Keratinocyte (primary cell): ENCODE results near the gene PLEKHA8. TPM values are rescaled to one million over a fixed set of nuclear protein-coding genes. Genes with fewer than 3 reads are reported as not detected.

Source experiments
- DNase-seq: peaks from one replicate; pipeline ENCODE4 v3.0.0-alpha.2; 2011; ENCODE audit warnings: low read depth, missing footprints, low spot score
- FAIRE-seq: peaks from 2 replicates; lab custom pipeline; 2011; peaks lifted over from hg19 to GRCh38; lab: Jason Lieb, UNC
- H2AFZ ChIP-seq: 2 replicates; pipeline ENCODE4 v1.6.0; 2012; ENCODE audit warnings: low read length, control low read depth, inconsistent platforms; ENCODE audit not compliant: control insufficient read depth
- H3K27ac ChIP-seq: 2 replicates; pipeline ENCODE4 v1.5.1; 2011; ENCODE audit warnings: low read length; ENCODE audit not compliant: control insufficient read depth, insufficient read depth
- H3K27me3 ChIP-seq: 3 replicates; pipeline ENCODE4 v1.6.0; 2011; ENCODE audit warnings: low read length; ENCODE audit not compliant: control insufficient read depth, insufficient read depth; ENCODE audit errors: extremely low read depth
- H3K36me3 ChIP-seq, 2 experiments: 2 replicates in 1 of 2; 3 replicates in 1 of 2; pipeline ENCODE4 v1.5.1; 2011; ENCODE audit warnings: low read length in 2 of 2, mild to moderate bottlenecking in 1 of 2; ENCODE audit not compliant: control insufficient read depth in 2 of 2, insufficient read depth in 2 of 2; ENCODE audit errors: extremely low read depth in 1 of 2
- H3K4me1 ChIP-seq: 3 replicates; pipeline ENCODE4 v1.5.1; 2011; ENCODE audit warnings: low read length; ENCODE audit not compliant: control insufficient read depth, insufficient read depth; ENCODE audit errors: extremely low read depth
- H3K4me2 ChIP-seq: 3 replicates; pipeline ENCODE4 v1.6.0; 2011; ENCODE audit warnings: low read depth, low read length; ENCODE audit not compliant: control insufficient read depth, insufficient read depth; ENCODE audit errors: extremely low read depth
- H3K4me3 ChIP-seq, 3 experiments: fragments of 200-600 bp in 1 of 3; sonication (generic) in 1 of 3; 2 replicates in 2 of 3; 3 replicates in 1 of 3; pipeline ENCODE4 v1.5.1; 2011 to 2016; ENCODE audit warnings: low read length in 3 of 3, mild to moderate bottlenecking in 3 of 3, control low read depth in 2 of 3, inconsistent platforms in 1 of 3, low read depth in 1 of 3, mixed read lengths in 1 of 3, mixed run types in 1 of 3, moderate library complexity in 1 of 3; ENCODE audit not compliant: control insufficient read depth in 2 of 3, insufficient read depth in 2 of 3; ENCODE audit errors: extremely low read depth in 1 of 3
- H3K79me2 ChIP-seq: 2 replicates; pipeline ENCODE4 v1.6.0; 2012; ENCODE audit warnings: low read length; ENCODE audit not compliant: control insufficient read depth, insufficient read depth
- H3K9ac ChIP-seq: 3 replicates; pipeline ENCODE4 v1.6.0; 2011; ENCODE audit warnings: low read length; ENCODE audit not compliant: control insufficient read depth, insufficient read depth; ENCODE audit errors: extremely low read depth
- H3K9me1 ChIP-seq: 3 replicates; pipeline ENCODE4 v1.6.0; 2011; ENCODE audit warnings: low read length; ENCODE audit not compliant: control insufficient read depth, insufficient read depth; ENCODE audit errors: extremely low read depth
- H3K9me3 ChIP-seq: 2 replicates; pipeline ENCODE4 v1.5.1; 2012; ENCODE audit warnings: low read depth, low read length; ENCODE audit not compliant: control insufficient read depth
- H4K20me1 ChIP-seq: 3 replicates; pipeline ENCODE4 v1.6.0; 2011; ENCODE audit warnings: low read length; ENCODE audit not compliant: control insufficient read depth, insufficient read depth; ENCODE audit errors: extremely low read depth
- CTCF ChIP-seq, 3 experiments: IDR thresholded peaks in 1 of 3; conservative IDR thresholded peaks in 1 of 3; optimal IDR thresholded peaks in 1 of 3; 2 replicates in 2 of 3; 3 replicates in 1 of 3; pipeline versions ENCODE3 to v1.5.1; 2011; ENCODE audit warnings: low read length in 3 of 3, mild to moderate bottlenecking in 3 of 3, moderate library complexity in 2 of 3, control low read depth in 1 of 3, inconsistent platforms in 1 of 3; ENCODE audit not compliant: insufficient read depth in 2 of 3; ENCODE audit errors: extremely low read depth in 1 of 3
- EZH2 ChIP-seq: IDR thresholded peaks from one replicate; pipeline ENCODE4 v1.6.1; 2012; ENCODE audit warnings: inconsistent platforms, mild to moderate bottlenecking, low read length, moderate library complexity
- dilution Hi-C: fragments of 300-500 bp; cut with MboI; formaldehyde crosslinking; loops from one replicate; pipeline ENCODE4 v1.7.0; 2020; ENCODE audit warnings: low sequenced_read_pairs; ENCODE audit not compliant: extremely low pct_ligation_motif_present
- polyA plus RNA-seq, 5 experiments: library from polyadenylated mRNA; depleted of rRNA in 3 of 5; stranded (reverse) in 3 of 5; stranded (forward) in 1 of 5; unstranded in 1 of 5; fragments of >200 nt; gene quantifications; 1 replicate in 1 of 5; 2 replicates in 3 of 5; 3 replicates in 1 of 5; pipeline versions ENCODE4 v1.2.1 to v1.2.3, GENCODE V29; 2011 to 2012; ENCODE audit warnings: missing spikeins in 2 of 5, low read depth in 1 of 5, low replicate concordance in 1 of 5

Gene PLEKHA8
- polyA plus RNA-seq, 1 donor (not counting 4 experiments of a cell fraction or from before 2014, with no cell fraction given): 9.6 TPM

- dilution Hi-C loops: no loop called here
- Histone ChIP-seq H3K4me2 (no peak overlapping the region), H4K20me1 (no peaks in the 10 kb centered on the region), H3K4me1 (peaks cover 9% of the 10 kb centered on the region), H3K4me3 (no peak overlapping the region), H3K9ac (no peak overlapping the region), H3K36me3 (peaks cover 0 to 2% of the 10 kb centered on the region in 2 experiments), H3K79me2 (no peaks in the 10 kb centered on the region), H3K9me1 (no peaks in the 10 kb centered on the region), H3K27ac (no peak overlapping the region), H3K27me3 (no peaks in the 10 kb centered on the region), H2AFZ (no peak overlapping the region), H3K9me3 (no peaks in the 10 kb centered on the region)
- DNase-seq (no peak), FAIRE-seq (no peak)
- TF ChIP-seq CTCF (optimal IDR thresholded peaks at IDR 0.05 in 1 of 3, IDR thresholded peaks at IDR 0.05 in 1 of 3, conservative IDR thresholded peaks at IDR 0.05 in 1 of 3; ENCODE audit: extremely low read depth in 1 of 3, insufficient read depth in 2 of 3, low read length in 3 of 3): no peak
- TF ChIP-seq EZH2: no peak
Observed at GRCh38 chr7:30088362-30088761, 60.1 kb downstream of the PLEKHA8 start.

- Histone ChIP-seq H3K27ac (no peak overlapping the region), H3K4me3 (no peak overlapping the region), H3K9ac (no peak overlapping the region), H3K9me1 (no peaks in the 10 kb centered on the region), H3K4me1 (peaks cover 9% of the 10 kb centered on the region), H3K4me2 (no peak overlapping the region), H4K20me1 (no peaks in the 10 kb centered on the region), H2AFZ (no peak overlapping the region), H3K79me2 (no peaks in the 10 kb centered on the region), H3K36me3 (peaks cover 0 to 2% of the 10 kb centered on the region in 2 experiments), H3K9me3 (no peaks in the 10 kb centered on the region), H3K27me3 (no peaks in the 10 kb centered on the region)
- dilution Hi-C loops: no loop called here
- no peak for TF ChIP-seq EZH2
- TF ChIP-seq CTCF (optimal IDR thresholded peaks at IDR 0.05 in 1 of 3, IDR thresholded peaks at IDR 0.05 in 1 of 3, conservative IDR thresholded peaks at IDR 0.05 in 1 of 3; ENCODE audit: extremely low read depth in 1 of 3, insufficient read depth in 2 of 3, low read length in 3 of 3): no peak
- DNase-seq: no peak
- no peak for FAIRE-seq
Observed at GRCh38 chr7:30090111-30090510, 61.9 kb downstream of the PLEKHA8 start.
